Measurements from ENCODE around the gene ADAMTS17.

DNA sequence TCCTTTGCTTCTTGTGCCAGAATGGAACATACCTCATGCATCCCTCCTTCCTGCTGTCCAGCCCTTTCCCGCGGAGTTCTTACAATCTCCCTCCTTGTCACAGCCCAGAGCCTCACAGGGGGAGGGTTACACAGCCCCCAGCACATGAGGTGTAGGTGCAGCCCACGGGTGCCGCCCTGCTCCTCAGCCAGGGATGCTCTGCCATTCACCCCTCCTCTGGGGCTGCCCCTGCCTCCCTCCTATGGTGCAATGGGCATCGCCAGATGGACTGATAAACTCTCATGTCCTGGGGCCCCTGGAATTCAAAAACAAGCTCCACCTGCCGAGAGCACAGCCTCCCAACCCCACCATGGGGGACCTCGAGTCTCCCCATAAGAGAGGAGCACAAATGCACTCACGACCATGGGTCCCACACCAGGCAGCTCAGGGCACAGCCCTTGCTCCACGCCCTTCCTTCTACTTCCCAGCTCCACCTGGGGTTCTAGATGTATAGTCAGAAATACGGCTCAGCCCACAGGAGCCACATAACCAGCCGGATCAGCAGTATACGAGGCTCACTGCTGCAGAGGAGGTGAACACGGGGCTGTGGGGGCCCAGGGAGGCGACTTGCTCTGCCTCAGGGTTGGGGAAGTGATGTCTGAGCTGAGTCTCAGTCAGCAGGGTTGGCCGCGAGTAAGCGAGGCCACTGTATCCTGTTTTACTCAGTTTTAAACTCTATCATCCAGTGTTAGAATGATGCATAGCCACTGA, 338.8 kb downstream of the ADAMTS17 start:
- TF ChIP-seq CTCF (IDR thresholded peaks at IDR 0.05), result no peak
- no peak for TF ChIP-seq POLR2A (IDR thresholded peaks at IDR 0.05)
